AG09319 (cell line): ENCODE data around the gene LMX1B.

Experiments
- DNase-seq: peaks from one replicate; pipeline ENCODE4 v3.0.0-alpha.2; 2010; ENCODE audit warnings: low read depth; ENCODE audit errors: extremely low read depth
- CTCF ChIP-seq: IDR thresholded peaks from 2 replicates; pipeline ENCODE4 v1.5.1; 2011; ENCODE audit warnings: low read depth, mild to moderate bottlenecking, inconsistent platforms, low read length, moderate library complexity

Gene LMX1B

GRCh38 chr9:126611193-126611591 lies 2.5 kb upstream of the LMX1B start:
- no peak for TF ChIP-seq CTCF
- no peak for DNase-seq

GRCh38 chr9:126611592-126612325 lies 2.0 kb upstream of the LMX1B start:
- peak; percentile 7 for DNase-seq

GRCh38 chr9:126612326-126612812 lies 1.4 kb upstream of the LMX1B start:
- TF ChIP-seq CTCF: no peak
- DNase-seq: no peak

More at GRCh38 chr9:126611592-126612325, 2.0 kb upstream of the LMX1B start:
- TF ChIP-seq CTCF: peak; percentile 75

- no peak for TF ChIP-seq CTCF
- no peak for DNase-seq
These were observed 701 bp upstream of the LMX1B start for GRCh38 chr9:126612813-126613641.

- no peak for DNase-seq
- no peak for TF ChIP-seq CTCF
These were observed 343 bp downstream of the LMX1B start for GRCh38 chr9:126614088-126614454.

GRCh38 chr9:126614455-126615244 lies 922 bp downstream of the LMX1B start:
- TF ChIP-seq CTCF: no peak
- no peak for DNase-seq
